NB4 (cell line): ENCODE measurements around the gene ZSWIM3.

Experiments
- DNase-seq: peaks from one replicate; pipeline ENCODE4 v3.0.0; 2010; ENCODE audit warnings: low read depth
- H3K4me3 ChIP-seq: one replicate; pipeline ENCODE4 v1.5.1; 2011; ENCODE audit warnings: mild to moderate bottlenecking, low read depth, low read length, moderate library complexity
- CTCF ChIP-seq: IDR thresholded peaks from one replicate; pipeline ENCODE4 v1.5.1; 2012; ENCODE audit warnings: low read depth, low read length
- MYC ChIP-seq: IDR thresholded peaks from 2 replicates; pipeline ENCODE4 v1.6.1; 2011; ENCODE audit warnings: low read depth, low read length
- POLR2A ChIP-seq: IDR thresholded peaks from 2 replicates; pipeline ENCODE4 v1.6.1; 2011; ENCODE audit warnings: mild to moderate bottlenecking; ENCODE audit not compliant: insufficient read length; ENCODE audit errors: extremely low read depth
- TF ChIP-seq, protein P1 (sequence below): IDR thresholded peaks from 2 replicates; pipeline ENCODE4 v1.6.1; 2011; ENCODE audit warnings: low read depth, low read length

Gene ZSWIM3

GRCh38 chr20:45918779-45919537 lies 61.5 kb downstream of the ZSWIM3 start:
- H3K4me3 ChIP-seq: no peak overlapping the region
- DNase-seq: no peak
- TF ChIP-seq POLR2A: no peak
- TF ChIP-seq, protein P1, sequence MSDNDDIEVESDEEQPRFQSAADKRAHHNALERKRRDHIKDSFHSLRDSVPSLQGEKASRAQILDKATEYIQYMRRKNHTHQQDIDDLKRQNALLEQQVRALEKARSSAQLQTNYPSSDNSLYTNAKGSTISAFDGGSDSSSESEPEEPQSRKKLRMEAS: no peak
- no peak for TF ChIP-seq MYC
- no peak for TF ChIP-seq CTCF

GRCh38 chr20:45919542-45920399 lies 62.4 kb downstream of the ZSWIM3 start:
- no peak overlapping the region for H3K4me3 ChIP-seq
- DNase-seq: no peak
- TF ChIP-seq POLR2A (no peak), CTCF (no peak), MYC (no peak)
- TF ChIP-seq, protein P1: no peak

DNA sequence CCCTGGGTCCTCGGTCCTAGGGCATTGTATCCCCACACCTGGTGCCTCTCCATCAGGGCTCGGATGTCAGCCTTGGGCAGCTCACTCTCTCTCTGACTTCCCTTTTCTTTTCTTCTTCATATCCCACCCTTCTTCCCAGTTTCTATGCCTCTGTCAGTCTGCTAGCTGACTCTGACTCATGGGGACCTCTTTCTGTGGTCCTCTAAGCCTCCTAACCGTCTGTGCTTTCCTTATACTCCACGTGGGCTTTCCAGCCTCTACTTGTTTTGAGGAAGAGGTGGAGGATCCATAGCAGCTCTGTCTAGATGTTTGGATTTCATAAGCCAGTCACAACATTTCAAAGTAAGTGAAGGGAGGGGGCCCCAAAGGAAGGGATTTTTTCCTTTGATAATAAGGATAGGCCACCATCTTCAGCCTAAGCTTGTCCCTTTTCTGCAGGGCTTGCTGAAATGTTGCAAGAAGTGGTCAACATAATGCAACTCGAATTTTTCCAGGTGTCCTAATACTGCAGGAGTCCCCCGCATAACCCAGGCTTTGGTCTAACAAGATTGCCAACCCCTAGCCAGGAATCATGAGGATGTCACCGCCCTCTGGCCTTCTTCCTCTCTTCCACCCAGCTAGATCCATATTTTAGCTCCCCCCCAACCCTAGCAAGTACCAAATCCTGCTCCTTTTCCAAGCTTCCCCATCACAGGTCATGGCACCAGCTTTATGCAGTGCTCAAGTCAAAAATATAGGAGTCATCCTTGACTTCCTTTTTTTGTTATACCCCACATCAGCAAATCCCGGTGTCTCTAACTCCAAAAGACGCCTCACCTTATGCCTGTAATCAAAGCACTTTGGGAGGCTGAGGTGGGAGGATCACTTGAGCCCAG lies 63.3 kb downstream of the ZSWIM3 start:
- no peak for DNase-seq
- TF ChIP-seq, protein P1: no peak
- TF ChIP-seq POLR2A: no peak
- no peak for TF ChIP-seq CTCF
- no peak for TF ChIP-seq MYC
- no peak overlapping the region for H3K4me3 ChIP-seq

GRCh38 chr20:45921337-45922189 lies 64.1 kb downstream of the ZSWIM3 start:
- DNase-seq: no peak
- no peak for TF ChIP-seq MYC
- TF ChIP-seq POLR2A: no peak
- TF ChIP-seq, protein P1: no peak
- TF ChIP-seq CTCF: no peak
- no peak overlapping the region for H3K4me3 ChIP-seq
